ENCODE data around the gene DOCK7. TPM values are rescaled to one million over a fixed set of nuclear protein-coding genes. Genes with fewer than 3 reads are reported as not detected.

Gene DOCK7
- total and polyA plus RNA-seq, 2 of the 8 experiments (the other 6 are each of a cell fraction or from before 2014, with no cell fraction given) = 10.2 to 33.7 TPM

DNA sequence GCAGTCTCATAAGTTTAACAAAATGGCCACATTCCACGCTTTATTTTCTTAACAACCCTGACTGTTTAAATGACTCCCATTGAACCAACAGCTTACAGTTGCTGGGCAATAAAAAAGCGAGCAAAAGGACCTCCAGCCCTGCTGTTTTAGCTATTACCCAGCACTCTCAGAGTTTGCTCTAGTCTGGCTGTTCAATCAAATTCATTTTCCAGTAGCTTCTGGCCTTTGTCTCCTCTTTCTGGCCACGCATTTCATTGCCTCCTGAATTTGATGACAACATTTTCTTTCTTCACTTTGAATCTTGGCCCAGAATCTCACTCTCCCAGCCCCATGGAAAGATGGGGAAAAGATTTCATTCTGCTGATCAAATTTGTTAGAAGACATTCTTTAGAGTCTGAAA lies 44.1 kb upstream of the DOCK7 start:
- Histone ChIP-seq H2AK5ac (ENCODE audit: low read depth, low read length) (no peak overlapping the region), H3K4ac (replicated peaks; ENCODE audit: insufficient read length, low read depth, low read length) (no peak overlapping the region), H4K20me1 (replicated peaks in 1 of 2; ENCODE audit: control insufficient read depth in 1 of 2, insufficient read depth in 2 of 2, low read length in 2 of 2) (no peaks in the 10 kb centered on the region), H3K56ac (replicated peaks; ENCODE audit: insufficient read length, low read depth, low read length) (no peak overlapping the region), H3K36me3 (ENCODE audit: control insufficient read depth in 2 of 4, insufficient read depth in 4 of 4, low read length in 3 of 4) (no peaks in the 10 kb centered on the region), H3K27ac (ENCODE audit: low read depth, low read length) (no peak overlapping the region), H2BK15ac (ENCODE audit: low read length) (no peak overlapping the region), H3K14ac (ENCODE audit: insufficient read length) (no peak overlapping the region), H4K8ac (ENCODE audit: extremely low read depth, insufficient read depth, low read length) (no peak overlapping the region), H4K5ac (ENCODE audit: insufficient read length, low read depth, low read length) (no peak overlapping the region), H3K4me2 (ENCODE audit: insufficient read depth in 1 of 2, low read depth in 2 of 2, low read length in 2 of 2) (no peak overlapping the region), H2AFZ (ENCODE audit: low read length) (no peak overlapping the region), H3K9ac (replicated peaks in 1 of 4; ENCODE audit: extremely low read depth in 1 of 4, low read depth in 3 of 4, low read length in 3 of 4) (no peak overlapping the region), H3K79me1 (ENCODE audit: low read depth, low read length) (no peaks in the 10 kb centered on the region), H3K79me2 (ENCODE audit: control insufficient read depth in 1 of 2, insufficient read depth in 2 of 2, low read length in 2 of 2) (no peaks in the 10 kb centered on the region), H2BK20ac (ENCODE audit: low read length) (no peak overlapping the region), H3K18ac (ENCODE audit: extremely low read depth, low read length) (no peak overlapping the region), H3K23me2 (ENCODE audit: low read depth, low read length) (no peaks in the 10 kb centered on the region; the same call in 1 of the 2 replicates), H4K91ac (replicated peaks; ENCODE audit: insufficient read length, low read length) (no peak overlapping the region), H3K23ac (ENCODE audit: insufficient read length) (no peak overlapping the region), H2BK120ac (replicated peaks; ENCODE audit: low read depth, low read length) (no peak overlapping the region), H2BK5ac (ENCODE audit: low read depth, low read length) (no peak overlapping the region), H3K4me1 (replicated peaks in 1 of 4; ENCODE audit: control insufficient read depth in 3 of 4, insufficient read depth in 4 of 4, low read length in 3 of 4) (peaks cover 0 to 5% (median 0%) of the 10 kb centered on the region in 4 experiments; a peak in 2 of 7 replicates), H3K9me3 (ENCODE audit: insufficient read depth in 2 of 2, low read depth in 1 of 2, low read length in 1 of 2) (no peaks in the 10 kb centered on the region), H2BK12ac (ENCODE audit: low read depth, low read length) (no peak overlapping the region), H3K4me3 (ENCODE audit: extremely low read depth in 1 of 4, insufficient read depth in 2 of 4, low read depth in 3 of 4, low read length in 4 of 4) (no peak overlapping the region), H3K27me3 (replicated peaks in 1 of 4; ENCODE audit: control insufficient read depth in 3 of 4, extremely low read depth in 1 of 4, insufficient read depth in 3 of 4, low read length in 3 of 4) (no peaks in the 10 kb centered on the region)
- DNase-seq (ENCODE audit: low read depth in 1 of 2, low spot score in 2 of 2) = no peak
- CTCF ChIA-PET (ENCODE audit: partially characterized antibody) = interaction anchor here (0.6 to 1.6 kb wide), 2 partner anchors 110 to 203 kb away, joined by 3 to 6 read pairs; no protein-coding TSS in a partner anchor
- POLR2A ChIA-PET (ENCODE audit: partially characterized antibody) = no interaction called here
- 90% methylated on average over 3 of the region's 3 CpGs; no CpG with 5 or more reads in 1 of the 2 experiments for WGBS, 2 experiments (ENCODE audit: extremely low coverage in 1 of 2, insufficient coverage in 1 of 2, insufficient read length in 1 of 2, insufficient replicate concordance in 2 of 2, low coverage in 1 of 2, low lambda C conversion rate in 2 of 2, missing lambda C conversion rate in 1 of 2)
- FAIRE-seq = no peak
- TF ChIP-seq SRF (IDR thresholded peaks at IDR 0.05; ENCODE audit: low read depth, low read length) (no peak), EP300 (IDR thresholded peaks at IDR 0.05; ENCODE audit: borderline replicate concordance in 1 of 2, low read depth in 2 of 2, low read length in 2 of 2) (no peak), HDAC6 (IDR thresholded peaks at IDR 0.05; ENCODE audit: low read depth, low read length) (no peak), TEAD4 (IDR thresholded peaks at IDR 0.05; ENCODE audit: low read depth, low read length) (no peak), GABPA (IDR thresholded peaks at IDR 0.05; ENCODE audit: borderline replicate concordance, insufficient read depth, low read length) (no peak), NRF1 (IDR thresholded peaks at IDR 0.05; ENCODE audit: low read depth, low read length) (no peak), GTF2F1 (IDR thresholded peaks at IDR 0.05; ENCODE audit: borderline replicate concordance, low read depth, low read length) (no peak), NANOG (IDR thresholded peaks at IDR 0.05; ENCODE audit: insufficient read depth, low read depth, low read length, poor library complexity, severe bottlenecking) (no peak), RFX5 (IDR thresholded peaks at IDR 0.05; ENCODE audit: borderline replicate concordance, low read depth, low read length) (no peak), SIN3A (conservative IDR thresholded peaks at IDR 0.05 in 1 of 2, IDR thresholded peaks at IDR 0.05 in 1 of 2; ENCODE audit: low read depth in 1 of 2, low read length in 2 of 2) (no peak), POLR2A (IDR thresholded peaks at IDR 0.05; ENCODE audit: control extremely low read depth in 1 of 2, low read depth in 2 of 2, low read length in 2 of 2) (no peak), BCL11A (IDR thresholded peaks at IDR 0.05; ENCODE audit: low read depth in 2 of 2, low read length in 2 of 2) (no peak)

All from H1 (cell line).